Measurements from ENCODE around the gene NRAP.

Gene NRAP, protein sequence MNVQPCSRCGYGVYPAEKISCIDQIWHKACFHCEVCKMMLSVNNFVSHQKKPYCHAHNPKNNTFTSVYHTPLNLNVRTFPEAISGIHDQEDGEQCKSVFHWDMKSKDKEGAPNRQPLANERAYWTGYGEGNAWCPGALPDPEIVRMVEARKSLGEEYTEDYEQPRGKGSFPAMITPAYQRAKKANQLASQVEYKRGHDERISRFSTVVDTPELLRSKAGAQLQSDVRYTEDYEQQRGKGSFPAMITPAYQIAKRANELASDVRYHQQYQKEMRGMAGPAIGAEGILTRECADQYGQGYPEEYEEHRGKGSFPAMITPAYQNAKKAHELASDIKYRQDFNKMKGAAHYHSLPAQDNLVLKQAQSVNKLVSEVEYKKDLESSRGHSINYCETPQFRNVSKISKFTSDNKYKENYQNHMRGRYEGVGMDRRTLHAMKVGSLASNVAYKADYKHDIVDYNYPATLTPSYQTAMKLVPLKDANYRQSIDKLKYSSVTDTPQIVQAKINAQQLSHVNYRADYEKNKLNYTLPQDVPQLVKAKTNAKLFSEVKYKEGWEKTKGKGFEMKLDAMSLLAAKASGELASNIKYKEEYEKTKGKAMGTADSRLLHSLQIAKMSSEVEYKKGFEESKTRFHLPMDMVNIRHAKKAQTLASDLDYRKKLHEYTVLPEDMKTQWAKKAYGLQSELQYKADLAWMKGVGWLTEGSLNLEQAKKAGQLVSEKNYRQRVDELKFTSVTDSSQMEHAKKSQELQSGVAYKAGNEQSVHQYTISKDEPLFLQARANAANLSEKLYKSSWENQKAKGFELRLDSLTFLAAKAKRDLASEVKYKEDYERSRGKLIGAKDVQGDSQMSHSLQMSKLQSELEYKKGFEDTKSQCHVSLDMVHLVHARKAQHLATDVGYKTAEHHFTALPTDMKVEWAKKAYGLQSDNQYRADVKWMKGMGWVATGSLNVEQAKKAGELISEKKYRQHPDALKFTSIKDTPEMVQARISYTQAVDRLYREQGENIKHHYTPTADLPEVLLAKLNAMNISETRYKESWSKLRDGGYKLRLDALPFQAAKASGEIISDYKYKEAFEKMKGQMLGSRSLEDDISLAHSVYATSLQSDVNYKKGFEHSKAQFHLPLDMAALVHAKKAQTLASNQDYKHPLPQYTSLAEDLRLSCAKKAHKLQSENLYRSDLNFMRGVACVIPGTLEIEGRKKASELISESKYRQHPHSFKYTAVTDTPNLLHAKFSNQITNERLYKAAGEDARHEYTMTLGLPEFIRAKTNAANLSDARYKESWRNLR (N-terminal part only)

DNA sequence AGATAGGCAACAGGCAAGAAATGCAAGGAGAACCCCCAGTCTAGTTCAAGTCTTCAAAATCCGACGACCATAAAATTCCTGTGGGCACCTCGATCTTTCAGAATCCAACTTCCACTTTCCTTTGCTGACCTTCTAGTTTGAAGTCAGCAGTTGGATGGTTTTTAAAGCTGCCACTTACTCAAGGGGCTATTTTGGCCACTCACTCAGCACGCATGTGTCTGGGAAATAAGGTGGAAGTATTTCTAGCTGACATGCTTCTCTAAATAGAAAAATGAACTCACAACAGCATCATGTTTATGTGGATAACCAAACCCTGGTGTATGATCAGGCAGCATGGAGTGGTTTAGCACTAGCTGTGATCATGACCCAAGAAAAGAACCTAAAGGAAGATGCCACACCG is at the start of gene NRAP:
Gene NRAP (minus strand): TSS at position 134 of the 400 bp plus-strand sequence. CDS start 159 bp downstream, outside the sequence.
- in situ Hi-C loops (cut with MboI; ENCODE audit: low sequenced_read_pairs) = no loop called here

DNA sequence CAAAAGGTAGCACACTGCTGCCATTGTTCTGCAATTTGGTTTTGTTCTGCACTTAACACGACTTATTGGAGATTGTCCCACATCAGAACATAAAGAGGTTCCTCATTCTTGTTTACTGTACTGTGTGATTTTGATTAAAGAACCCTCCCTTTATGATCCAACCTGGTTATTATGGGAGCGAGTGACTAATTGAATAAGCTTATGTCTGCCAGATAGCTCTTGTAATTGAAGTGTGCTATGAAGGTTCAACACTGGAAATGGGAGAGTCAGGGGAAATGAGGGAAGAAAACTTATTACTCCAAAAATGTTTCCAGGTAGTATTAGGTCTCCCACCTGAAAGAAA is 49.8 kb upstream of the NRAP start:
- in situ Hi-C loops (cut with MboI; ENCODE audit: low sequenced_read_pairs) = loop anchor here (25.0 kb wide), 1 partner anchor 399 kb away; no protein-coding TSS in a partner anchor

DNA sequence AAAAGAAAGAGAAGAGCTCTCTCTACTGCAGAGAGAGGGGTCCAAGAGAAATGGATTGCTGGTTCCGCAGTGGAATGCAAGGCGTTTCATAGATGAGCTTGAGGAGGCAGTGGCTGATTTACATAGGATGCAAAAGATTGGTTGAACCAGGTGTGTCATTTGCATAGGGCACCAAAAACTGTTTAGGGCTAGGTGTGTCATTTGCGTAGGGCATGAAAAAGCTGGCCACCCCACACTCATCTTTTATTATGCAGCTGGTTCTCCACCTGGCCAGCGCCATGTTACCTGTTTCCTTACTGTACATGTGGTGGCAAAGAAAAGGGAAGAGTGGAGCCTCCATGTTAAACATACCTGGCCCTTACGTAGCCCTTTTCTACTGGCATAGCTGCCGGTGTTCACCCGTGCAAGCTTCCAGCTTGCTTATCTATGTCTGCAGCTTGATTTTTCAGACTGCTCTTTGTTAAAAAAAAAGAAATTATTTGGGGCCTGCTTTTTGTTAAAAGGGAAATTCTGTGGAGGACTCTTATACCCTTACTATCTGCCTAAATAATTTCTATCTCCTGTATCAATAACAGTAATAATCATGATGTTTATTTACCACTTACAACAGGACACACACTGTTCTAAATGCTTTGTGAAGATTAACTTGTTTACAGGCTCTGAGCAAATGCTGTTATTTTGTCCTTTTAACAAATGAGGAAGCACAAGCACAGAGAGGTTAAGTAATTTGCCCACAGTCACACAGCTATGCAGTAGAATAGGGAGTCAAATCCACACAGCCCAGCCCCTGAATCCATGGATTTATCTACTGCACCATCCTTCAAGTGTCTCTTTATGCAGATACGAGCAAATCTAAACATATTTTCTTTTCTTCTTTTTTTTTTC is 49.2 kb upstream of the NRAP start:
- in situ Hi-C loops (cut with MboI; ENCODE audit: low sequenced_read_pairs) = loop anchor here (25.0 kb wide), 1 partner anchor 399 kb away; no protein-coding TSS in a partner anchor

DNA sequence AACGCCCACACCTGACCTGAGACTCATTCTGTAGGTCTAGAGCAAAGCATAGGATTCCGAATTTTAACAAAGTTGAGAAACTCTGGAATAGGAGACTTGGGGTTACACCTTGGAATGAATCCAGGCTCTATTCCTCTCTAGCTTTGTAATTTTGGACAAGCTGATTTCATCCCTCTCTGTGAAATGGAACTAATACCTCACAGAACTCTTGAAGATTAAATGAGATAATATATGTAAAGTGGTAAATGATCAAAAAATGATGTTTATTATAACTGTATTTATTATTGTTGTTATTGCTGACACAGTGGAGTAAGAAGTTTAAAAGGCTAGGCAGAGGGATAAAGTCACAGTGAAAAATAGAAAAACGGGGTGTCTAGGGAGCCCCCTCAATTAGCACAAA is 48.2 kb upstream of the NRAP start:
- in situ Hi-C loops (cut with MboI; ENCODE audit: low sequenced_read_pairs) = loop anchor here (25.0 kb wide), 1 partner anchor 400 kb away; no protein-coding TSS in a partner anchor

DNA sequence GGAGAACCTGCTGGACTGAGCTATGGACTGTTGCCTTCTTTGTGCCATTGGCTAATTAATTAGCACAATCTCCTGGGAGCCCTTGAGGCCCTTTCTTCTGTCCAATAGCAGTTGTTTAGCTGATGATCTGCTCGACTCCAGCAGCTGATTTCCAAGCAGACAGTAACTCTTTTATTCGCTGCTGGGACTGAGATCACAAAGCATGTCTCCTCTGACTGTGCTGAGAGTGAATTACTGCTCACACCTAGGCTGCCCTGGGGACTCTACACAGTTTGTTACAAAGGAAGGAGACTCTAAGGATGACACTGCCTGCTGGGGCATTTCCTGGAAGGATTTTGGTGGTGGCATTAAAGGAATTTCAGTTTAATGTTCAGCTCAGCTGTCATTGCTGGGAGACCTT is 47.3 kb upstream of the NRAP start:
- in situ Hi-C loops (cut with MboI; ENCODE audit: low sequenced_read_pairs) = loop anchor here (25.0 kb wide), 1 partner anchor 401 kb away; no protein-coding TSS in a partner anchor

DNA sequence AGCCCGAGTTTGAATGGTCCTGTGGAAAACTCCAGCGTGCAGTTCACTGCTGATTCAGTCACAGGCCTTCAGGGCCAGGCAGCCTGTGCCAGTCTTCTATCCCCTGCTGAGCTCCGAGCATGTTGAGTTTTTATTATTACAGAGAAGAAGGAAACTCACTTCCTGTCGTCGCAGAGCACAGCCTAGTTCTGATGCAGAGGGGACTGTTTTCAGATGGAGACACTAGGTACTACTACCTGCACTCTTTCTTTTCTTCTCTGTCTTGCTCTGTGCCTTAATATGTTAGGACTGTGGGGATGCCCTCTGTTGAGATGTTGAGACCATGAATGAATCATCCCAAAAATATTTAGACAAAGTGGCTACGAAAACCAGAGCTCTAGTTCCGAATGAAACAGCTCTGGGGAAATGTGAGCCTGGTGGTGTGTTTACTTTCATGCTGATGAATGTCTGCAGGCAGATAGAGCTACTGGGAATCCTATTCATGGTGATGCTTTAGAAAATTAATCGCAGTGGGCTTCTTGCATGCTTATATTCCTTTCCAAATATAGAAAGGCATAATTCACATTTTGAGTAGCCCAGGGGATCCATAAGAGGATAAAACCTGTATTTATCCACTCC is 45.5 kb upstream of the NRAP start:
- in situ Hi-C loops (cut with MboI; ENCODE audit: low sequenced_read_pairs) = loop anchor here (25.0 kb wide), 1 partner anchor 403 kb away; no protein-coding TSS in a partner anchor

DNA sequence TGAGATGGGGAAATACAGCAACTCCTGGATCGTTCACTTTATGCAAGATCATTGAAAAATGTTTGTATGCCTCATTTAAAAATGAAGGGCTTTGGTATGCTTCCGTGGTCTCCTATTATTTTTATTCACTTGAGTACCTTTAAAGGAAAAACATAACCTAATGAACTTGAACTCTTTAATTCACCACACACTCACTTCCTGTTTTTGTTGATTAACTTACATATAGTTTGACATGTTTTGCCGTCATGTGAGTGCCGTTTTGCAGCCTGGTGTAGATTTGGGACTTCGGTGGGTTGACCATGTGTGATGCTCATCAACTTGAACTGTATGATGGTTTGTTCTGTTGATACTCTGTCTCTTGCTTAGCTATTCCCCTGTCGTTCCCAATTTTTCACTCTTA is 44.8 kb upstream of the NRAP start:
- in situ Hi-C loops (cut with MboI; ENCODE audit: low sequenced_read_pairs) = loop anchor here (25.0 kb wide), 1 partner anchor 404 kb away; no protein-coding TSS in a partner anchor

DNA sequence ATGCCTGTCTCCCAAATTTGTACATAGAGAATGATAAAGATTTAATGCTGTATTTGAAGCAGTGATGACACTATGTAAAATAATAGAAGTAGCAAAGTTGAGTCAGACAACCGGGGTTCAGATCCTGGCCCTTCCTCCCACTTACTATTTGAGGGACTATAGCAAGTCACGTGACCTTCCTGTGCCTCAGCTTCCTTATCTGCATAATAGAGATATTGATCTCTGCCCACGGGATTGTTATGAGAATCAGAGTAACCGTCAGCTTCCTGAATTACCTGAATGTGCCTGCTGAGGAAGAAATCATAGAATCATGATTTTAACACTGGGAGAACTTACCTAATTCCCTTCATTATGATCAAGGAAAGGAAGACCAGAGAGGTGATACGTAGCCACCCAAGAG is 42.8 kb upstream of the NRAP start:
- in situ Hi-C loops (cut with MboI; ENCODE audit: low sequenced_read_pairs) = loop anchor here (25.0 kb wide), 1 partner anchor 406 kb away; no protein-coding TSS in a partner anchor

DNA sequence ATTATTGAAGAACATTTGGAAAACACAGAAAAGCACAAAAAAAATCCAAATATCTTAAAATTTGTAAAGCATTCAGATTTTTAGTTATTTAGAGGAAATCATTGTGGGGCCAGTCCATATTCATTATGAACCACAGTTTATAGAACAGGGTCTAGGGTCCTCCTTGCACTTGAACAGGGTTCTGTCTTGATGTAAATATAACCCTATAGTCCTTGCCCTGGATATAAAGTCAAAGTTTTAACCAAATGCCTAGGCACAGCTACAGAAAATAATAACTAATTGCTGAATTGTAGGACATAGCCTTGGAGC is 41.5 kb upstream of the NRAP start:
- in situ Hi-C loops (cut with MboI; ENCODE audit: low sequenced_read_pairs) = loop anchor here (25.0 kb wide), 1 partner anchor 407 kb away; no protein-coding TSS in a partner anchor

DNA sequence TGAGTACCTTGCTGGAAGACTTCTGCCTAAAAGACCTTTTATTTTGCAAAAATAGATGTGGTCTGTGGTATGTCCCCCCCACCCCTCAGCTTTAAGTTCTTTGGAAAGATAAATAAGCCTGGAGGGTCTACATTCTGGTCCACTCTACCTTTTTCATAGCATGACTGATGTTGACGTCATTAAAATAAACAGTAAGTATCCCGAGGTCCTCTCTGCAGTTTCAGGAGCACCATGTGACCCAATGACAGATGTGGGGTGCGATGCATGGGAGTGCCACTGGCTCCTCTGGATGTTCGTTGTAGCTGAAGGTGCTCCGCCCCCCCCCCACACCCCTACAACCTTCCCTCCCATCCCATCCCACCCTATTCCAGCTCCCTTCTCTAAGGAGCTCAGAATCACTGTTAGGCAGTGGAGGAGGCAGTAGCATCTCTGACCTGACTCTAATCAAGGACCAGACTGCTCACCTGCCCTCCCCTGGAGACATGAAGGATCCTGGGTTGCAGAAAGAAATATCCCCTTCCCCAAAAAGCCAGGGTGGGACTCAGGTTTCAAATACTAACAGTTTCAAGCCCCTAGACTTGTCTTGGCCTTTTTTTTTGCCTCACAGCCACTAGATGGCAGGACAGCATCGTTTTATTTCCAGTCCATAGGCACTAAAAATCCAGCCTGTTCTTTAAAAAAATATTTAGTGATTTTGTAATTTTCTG is 40.9 kb upstream of the NRAP start:
- in situ Hi-C loops (cut with MboI; ENCODE audit: low sequenced_read_pairs) = loop anchor here (25.0 kb wide), 1 partner anchor 408 kb away; no protein-coding TSS in a partner anchor

DNA sequence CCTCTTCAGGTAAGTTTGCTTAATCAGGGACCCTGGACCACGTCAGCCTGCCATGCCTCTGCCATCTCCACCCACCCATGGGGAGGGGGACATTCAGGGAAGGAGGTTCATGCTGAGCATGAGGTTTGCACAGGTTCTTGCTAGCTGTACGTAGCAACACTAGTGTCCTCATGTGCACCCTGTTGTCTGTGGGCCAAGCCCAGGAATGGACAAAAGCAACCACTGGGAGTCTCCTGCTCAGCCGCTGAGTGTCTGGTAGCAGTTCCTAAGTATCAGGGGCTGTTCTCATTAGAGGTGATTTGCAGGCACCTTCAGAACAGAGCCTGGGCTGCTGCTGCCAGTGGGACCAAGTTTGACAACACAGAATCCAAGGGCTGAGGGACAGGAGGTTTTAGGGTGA is 33.8 kb upstream of the NRAP start:
- in situ Hi-C loops (cut with MboI; ENCODE audit: low sequenced_read_pairs) = no loop called here

DNA sequence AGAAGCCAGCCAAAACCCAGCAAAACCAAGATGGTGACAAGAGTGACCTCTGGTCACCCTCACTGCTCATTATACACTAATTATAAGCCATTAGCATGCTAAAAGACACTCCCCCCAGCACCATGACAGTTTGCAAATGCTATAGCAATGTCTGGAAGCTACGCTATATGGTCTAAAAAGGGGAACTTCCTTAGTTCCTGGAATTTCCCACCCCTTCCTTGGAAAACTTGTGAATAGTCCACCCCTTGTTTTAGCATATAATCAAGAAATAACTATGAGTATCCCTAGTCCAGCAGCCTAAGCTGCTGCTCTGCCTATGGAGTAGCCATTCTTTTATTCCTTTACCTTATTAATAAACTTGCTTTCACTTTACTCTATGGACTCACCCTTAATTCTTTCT is 31.9 kb upstream of the NRAP start:
- in situ Hi-C loops (cut with MboI; ENCODE audit: low sequenced_read_pairs) = no loop called here

DNA sequence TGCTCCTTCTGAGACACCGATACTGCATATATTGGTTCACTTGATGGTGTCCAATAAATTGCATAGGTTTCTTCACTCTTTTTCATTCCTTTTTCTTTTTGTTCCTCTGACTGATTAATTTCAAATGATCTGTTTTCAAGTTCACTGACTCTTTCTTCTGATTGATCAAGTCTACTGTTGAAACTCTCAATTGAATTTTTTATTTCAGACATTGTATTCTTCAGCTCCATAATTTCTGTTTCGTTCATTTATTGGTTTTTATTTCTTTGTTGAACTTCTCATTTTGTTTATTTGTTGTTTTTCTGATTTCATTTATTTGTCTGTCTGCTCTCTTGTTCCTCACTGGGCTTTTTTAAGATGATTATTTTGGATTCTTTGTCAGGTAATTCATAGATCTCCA is 29.5 kb upstream of the NRAP start:
- in situ Hi-C loops (cut with MboI; ENCODE audit: low sequenced_read_pairs) = no loop called here

DNA sequence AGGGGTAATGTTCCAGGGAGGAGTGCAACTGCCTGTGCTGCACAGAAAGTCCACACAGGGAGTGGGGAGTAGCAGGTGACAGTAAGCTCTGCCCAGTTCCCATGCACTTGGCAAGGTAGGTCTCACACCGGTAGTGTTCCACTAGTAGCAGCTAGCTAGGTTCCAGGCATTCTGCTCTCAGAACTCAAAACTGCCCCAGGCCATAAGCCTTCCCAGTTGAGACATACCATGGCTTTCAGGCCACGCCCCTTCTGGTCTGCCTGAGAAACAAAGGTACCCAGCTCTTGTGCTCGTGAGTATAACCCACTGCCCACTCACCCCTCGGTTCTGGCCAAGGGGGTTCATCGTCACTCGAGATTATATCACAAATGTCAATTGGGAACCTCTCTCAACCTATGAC is 28.4 kb upstream of the NRAP start:
- in situ Hi-C loops (cut with MboI; ENCODE audit: low sequenced_read_pairs) = no loop called here

DNA sequence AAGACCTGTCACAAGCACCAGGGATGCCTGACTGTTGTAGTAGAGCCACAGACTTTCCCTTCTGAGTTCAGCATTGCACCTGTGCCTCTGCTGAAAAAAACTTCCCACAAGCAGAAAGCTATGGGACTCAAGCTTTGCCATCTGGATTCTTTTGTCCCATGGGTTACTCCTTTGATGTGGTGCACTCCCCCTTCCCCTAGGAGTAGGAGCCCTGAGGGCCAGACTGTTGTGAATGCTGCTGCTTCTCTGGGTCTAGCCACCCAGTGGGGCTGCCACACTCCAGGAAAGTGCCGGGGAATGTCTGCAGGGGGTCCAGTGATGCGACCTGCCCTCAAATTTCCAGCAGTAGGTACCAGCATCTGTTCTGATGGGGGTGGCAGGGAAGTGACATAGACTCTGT is 27.5 kb upstream of the NRAP start:
- in situ Hi-C loops (cut with MboI; ENCODE audit: low sequenced_read_pairs) = no loop called here

DNA sequence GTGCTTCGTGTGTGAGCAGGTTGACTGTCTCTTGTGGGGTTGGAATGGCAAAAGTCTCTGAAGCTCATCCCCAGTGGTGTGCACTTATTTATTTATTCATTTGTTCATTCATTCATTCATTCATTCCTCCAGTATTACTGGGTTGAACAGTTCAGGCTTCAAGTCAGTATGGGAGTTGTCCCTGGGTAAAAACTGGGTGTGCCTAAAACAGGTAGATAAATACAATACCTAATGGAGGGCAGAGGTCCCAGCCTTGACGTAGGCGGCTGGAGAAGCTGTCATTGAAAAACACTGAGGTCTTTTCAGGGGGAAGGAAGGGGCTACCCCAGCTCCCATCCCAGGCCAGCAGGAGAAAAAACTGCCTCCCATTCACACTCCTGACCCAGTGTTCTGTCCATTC is 26.9 kb upstream of the NRAP start:
- in situ Hi-C loops (cut with MboI; ENCODE audit: low sequenced_read_pairs) = no loop called here

DNA sequence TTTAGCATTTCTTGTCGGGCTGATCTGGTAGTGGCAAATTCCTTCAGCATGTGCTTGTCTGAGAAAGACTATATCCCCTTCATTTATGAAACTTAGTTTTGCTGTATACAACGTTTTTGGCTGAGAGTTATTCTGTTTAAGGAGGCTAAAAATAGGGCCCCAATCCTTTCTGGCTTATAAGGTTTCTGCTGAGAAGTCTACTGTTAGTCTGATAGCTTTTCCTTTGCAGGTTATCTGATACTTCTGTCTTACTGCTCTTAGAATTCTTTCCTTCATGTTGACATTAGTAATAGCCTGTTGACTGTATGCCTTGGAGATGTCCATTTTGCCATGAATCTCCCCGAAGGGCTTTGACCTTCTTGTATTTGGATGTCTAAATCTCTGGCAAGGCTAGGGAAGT is 25.7 kb upstream of the NRAP start:
- in situ Hi-C loops (cut with MboI; ENCODE audit: low sequenced_read_pairs) = no loop called here

DNA sequence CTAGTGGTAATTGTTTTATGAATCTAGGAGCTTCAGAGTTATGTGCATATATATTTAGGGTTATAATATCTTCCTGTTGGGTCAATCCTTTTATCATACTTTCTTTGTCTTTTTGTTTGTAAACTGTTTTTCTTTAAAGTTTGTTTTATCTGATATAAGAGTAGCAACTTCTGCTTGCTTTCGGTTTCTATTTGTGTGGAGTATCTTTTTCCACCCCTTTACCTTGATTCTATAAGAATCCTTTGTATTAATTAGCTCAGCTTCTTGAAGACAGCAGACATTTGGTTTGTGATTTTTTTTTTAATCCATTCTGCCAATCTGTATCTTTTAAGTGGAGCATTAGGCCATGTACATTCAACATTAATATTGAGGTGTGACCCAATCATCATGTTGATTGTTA is 25.2 kb upstream of the NRAP start:
- in situ Hi-C loops (cut with MboI; ENCODE audit: low sequenced_read_pairs) = no loop called here

DNA sequence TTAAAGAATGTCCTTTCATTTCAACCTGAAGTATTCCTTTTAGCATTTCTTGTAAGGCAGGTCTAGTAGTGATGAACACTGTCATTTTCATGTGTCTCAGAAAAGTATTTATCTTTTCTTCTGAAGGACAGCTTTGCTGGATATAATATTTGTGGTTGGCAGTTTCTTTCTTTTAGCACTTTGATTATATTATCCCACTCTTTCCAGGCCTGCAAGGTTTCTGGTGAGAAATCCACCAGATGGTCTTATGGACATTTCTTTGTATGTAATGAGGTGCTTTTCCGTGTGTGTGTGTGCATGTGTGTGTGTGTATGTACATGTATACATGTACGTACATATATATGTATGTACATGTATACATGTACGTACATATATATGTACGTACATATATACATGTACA is 23.2 kb upstream of the NRAP start:
- in situ Hi-C loops (cut with MboI; ENCODE audit: low sequenced_read_pairs) = no loop called here
